HG02884 (cell line): Measurements from ENCODE around the gene RIN3.
"Not testable (repeated sequence)": the region's sequence is repeated elsewhere in the genome, so short reads cannot be mapped to it uniquely, and the experiment has no call there.

Experiments
- ATAC-seq: cut with Tn5 transposase; IDR thresholded peaks from one replicate; pipeline ENCODE4 v1.9.1; 2021; ENCODE audit warnings: mild to moderate bottlenecking, moderate library complexity; ENCODE audit not compliant: unreplicated experiment

Gene RIN3

DNA sequence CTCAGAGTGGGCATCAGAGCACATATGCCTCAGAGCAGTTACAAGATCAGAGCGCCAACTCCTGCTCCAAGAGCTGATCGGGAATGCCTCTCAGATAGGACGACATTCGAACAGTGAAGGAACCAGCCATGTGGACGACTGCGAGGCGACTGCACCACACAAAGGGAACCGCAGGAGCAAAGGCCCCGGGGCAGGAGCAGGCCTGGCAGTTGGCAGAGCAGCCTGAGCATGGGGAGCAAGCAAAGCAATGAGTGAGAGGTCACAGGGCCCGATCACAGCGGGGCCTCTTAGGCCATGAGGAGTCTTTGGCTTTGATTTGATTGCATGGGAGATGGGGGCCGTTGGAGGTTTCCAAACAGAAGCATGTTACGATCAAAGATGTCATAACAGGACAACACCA, 144.6 kb downstream of the RIN3 start:
- ATAC-seq: no peak

DNA sequence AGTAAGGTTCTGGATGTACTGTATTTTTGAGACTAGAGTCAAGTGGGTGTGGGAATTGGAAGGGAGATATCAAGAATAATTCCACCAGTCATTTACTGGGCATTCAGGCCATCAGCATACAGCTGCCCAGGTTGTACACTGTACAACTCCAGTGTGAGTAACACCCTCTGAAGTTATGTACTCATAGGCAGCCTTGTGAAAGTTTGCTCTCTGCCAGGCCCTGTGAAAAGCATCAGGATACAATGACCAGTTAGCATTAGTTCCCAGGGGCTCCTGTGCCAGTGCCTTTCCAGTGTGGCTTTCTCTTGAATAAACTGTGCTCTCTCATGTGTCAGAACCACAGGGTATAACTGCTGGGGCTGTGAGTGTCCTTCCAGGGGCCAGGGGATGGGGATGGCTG, 145.1 kb downstream of the RIN3 start:
- ATAC-seq: no peak

DNA sequence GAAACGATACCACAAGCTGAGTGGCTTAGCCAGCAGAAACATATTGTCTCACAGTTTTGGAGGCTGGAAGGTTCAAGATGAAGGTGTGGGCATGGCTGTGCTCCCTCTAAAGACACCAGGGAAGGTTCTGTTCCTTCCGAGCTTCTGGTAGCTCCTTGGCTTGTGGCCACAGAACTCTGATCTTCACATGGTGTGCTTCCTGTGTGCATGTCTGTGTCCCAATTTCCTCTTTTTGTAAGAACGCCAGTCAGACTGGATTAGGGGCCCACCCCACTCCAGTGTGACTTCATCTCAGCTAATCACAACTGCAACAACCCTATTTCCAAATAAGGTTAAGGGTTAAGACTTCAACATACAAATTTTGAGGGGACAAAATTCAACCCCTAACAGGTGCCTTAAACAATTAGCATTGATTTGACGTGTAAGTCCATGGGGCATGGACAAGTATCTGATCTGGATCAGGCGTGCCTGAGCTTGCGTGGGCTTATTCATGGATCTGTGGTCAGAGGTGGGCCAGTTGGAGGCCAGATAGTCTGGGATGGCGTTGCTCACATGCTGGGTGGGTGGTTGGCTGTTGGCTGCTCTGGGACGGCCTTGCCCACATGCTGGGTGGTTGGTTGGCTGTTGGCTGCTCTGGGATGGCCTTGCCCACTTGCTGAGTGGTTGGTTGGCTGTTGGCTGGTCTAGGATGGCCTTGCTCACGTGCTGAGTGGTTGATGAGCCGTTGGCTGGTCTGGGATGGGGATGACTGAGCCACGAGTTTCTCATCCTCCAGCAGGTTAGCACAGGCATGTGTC, 146.4 kb downstream of the RIN3 start:
- ATAC-seq: no peak

DNA sequence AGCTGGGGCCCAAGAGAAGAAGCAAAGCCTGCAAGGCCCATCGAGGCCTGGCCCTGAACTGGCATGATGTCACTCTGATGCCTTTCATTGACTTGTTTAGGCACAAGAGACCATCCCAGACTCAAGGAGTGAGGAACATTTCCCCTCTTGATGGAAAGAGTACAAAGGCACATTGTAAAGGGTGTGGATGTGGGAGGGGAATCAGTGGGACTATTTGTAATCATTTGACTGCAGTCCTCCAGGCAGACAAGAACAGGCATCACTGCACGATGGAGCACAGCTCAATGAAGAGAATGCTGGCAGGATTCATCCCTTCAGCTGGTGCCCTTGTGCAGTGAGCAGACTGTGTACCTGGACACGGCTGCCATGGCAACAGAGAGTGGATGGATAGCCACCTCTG, 147.0 kb downstream of the RIN3 start:
- ATAC-seq: no peak

DNA sequence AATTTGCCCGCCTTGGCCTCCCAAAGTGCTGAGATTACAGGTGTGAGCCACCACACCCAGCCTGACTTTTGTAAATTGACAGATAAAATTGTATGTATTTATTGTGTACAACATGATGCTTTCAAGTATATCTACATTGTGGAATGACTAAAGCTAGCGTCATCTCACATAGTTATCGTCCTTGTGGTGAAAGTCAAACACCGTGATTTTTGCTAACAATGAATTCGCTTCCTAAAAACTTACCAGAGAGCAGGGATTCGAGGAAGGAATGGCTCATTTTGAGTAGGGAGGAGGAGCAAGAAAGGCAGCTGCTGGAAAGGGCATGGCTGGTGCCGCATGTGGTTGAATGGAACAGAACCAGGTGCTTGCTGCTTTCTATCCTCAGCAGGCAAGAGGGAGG, 149.5 kb downstream of the RIN3 start:
- ATAC-seq: no peak

DNA sequence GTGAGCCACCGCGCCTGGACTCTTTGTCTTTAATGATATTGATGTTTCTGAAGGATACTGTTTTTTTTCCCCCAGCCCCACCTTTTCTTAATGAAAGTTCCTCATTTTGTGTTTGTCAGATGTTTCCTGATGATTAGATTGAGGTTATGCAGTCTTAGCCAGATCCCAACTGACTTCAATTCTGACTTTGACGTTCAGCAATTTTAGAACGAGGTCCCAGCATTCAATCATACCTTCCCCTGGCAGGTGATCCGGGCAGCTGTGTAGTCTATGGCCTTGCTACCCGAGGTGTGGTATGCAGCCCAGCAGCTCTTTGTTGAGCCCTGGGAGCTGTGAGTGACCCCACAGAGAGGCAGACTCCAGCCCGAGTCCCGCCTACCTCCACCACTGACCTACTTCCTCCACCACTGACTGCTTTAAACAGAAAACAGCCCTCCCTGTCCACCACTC, 152.1 kb downstream of the RIN3 start:
- ATAC-seq: no peak

DNA sequence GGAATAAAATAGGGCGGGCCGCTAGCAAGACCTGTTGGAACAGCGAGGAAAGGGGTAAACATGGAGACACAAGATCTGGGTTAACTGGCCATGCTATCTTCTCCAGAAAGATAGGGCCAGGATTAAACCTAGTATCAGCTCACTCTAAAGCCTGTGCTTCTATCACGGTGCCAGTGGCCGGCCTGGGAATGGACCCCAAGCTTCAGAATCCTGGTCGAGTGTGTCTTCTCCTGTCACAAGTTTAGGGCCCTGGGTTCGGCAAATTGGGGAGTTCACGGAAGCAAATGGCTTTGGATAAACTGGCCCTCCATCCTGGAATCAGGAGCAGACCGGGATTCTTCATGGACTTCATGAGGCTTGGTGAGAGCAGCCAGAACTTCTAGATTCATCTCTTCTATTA, 152.7 kb downstream of the RIN3 start:
- no peak for ATAC-seq

DNA sequence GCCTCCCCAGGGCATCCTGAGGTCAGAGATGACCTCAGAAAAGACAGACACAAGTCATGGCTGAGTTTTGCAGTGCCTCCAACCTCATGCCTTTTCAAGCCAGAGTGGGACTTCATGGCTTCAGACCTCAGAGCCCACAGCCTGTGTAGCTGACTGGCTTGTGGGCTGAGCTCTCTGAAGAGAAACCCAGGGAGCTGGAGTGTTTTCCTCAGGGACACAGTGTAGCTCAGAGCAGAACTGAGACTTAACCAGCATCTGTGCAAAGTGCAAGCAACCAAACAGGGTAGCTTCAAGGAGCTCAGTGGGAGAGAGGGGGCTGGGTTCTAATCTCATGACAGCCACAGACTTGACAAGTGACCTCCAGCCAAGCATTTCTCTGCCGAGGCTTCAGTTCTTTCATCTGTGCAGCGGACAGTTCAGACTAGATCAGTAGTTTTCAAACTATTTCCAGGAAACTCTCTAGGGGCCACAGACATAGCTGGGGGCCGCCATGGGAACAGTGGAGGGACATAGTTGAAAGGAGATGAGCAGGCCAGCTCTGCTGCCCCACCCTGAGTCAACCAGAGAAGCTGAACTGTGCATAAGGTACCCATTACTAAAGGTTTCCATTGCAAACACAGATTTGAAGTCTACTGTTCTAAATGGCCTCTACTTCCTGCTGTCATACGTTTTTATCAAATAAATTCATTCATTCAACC, 154.8 kb downstream of the RIN3 start:
- peak; percentile 65 for ATAC-seq

DNA sequence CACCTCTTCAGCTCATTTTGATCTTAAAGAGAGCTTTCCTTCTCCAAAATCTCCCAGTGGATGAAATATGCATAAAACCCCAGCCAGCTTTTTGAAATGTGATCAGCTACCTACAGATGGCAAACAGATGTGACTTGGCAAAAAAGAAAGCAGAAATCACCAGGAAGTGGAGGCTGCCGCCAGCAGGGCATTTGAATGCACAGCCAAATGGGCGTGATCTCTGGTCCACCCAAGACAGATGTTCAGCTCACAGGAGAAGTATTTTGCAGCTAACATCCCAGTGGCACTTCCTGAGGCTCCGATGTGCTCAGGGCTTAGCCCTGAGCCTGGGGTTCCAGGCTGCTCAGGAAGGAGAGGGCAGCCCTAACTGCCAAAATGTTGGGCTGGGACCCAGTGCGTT, 156.6 kb downstream of the RIN3 start:
- no peak for ATAC-seq

DNA sequence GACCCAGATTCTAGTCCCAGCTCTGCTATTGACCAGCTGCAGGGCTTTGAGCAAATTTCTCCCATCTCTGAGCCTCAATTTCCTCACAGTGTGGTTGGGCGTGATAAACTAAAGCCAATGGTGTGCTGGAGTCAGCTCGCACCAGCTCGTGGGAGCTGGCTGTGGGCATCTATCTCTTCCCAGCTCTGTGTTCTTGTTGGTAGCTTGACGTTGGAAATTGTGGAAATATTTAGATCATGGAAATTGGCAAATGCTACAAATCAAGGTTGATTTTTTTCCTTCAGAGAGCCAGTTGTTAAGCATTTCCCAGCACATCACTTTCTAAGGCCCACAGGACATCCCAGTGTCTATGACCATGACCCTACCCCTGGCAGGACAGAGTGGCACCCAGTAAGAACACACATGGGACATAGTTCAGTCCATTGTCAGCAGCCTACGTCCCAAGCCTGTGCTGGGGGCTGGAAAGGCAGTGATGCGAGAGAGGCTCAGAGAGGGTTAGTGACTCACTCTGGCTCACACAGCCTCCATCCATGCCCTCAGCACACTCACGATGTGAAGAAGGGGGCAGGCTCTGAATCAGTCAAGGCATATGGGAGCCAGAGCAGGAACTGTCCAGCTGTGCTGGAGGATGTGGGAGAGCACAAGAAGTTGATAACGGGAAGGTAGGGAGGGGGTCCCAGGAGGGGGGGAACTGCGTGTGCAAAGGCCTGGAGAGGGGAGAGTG, 157.2 kb downstream of the RIN3 start:
- ATAC-seq: no peak

DNA sequence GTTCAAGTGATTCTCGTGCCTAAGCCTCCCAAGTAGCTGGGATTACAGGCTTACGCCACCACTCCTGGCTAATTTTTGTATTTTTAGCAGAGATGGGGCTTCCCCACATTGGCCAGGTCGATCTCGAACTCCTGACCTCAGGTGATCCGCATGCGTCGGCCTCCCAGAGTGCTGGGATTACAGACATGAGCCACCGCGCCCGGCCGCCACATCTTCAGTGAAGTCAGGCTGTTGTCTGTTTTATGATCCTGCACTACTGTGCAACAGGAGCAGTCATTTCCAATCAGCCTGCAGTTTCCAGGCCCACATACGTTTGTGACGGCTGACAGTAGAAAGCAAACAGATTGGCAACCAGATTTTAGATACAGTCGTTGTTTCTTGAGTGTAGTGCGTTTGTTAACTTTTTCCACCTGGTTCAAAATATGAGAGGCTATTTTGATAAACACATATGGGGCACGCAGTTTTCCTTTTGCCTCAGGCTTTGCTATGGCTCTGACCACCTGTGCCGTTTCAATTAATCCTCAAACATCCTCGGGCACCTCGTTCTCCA, 160.1 kb downstream of the RIN3 start:
- ATAC-seq: no peak

DNA sequence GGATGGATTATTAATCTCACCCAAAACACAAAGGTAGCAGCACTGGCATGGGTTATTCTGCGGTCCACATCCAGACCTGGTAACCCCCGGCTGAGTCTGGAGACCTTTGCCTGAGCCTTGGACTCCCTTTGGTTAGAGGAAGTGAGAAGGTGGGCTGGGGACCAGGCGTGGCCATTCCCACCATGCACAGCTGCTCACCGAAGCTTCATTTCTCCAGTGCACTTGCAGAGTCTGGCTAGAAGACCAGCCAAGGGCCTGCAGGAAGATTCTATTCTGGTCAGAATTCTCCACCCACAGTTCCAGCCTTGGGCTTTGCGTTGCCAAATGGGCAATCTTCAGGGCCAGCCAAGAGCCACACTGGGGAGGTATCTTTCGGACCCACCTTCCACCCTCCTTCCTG, 161.8 kb downstream of the RIN3 start:
- no peak for ATAC-seq

DNA sequence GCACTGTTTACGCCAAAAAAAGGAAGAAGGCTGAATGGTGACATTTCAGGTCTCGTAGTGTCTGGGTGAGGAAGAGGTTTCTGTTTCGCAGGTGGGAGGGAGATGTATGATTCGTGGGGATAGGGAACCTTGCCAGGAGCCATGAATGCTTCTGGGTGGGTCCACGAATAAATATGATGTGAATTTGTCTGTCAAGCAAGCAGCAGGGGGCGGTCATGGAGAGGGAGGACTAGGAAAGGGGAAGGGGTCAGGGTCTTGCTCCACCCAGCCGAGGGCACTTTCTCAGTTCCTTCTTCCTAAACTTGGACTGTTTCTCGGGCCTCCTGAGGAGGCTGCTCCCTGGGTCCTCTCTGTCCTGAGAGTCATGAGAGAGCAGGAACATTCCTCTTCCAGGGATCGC, 162.4 kb downstream of the RIN3 start:
- ATAC-seq: no peak

DNA sequence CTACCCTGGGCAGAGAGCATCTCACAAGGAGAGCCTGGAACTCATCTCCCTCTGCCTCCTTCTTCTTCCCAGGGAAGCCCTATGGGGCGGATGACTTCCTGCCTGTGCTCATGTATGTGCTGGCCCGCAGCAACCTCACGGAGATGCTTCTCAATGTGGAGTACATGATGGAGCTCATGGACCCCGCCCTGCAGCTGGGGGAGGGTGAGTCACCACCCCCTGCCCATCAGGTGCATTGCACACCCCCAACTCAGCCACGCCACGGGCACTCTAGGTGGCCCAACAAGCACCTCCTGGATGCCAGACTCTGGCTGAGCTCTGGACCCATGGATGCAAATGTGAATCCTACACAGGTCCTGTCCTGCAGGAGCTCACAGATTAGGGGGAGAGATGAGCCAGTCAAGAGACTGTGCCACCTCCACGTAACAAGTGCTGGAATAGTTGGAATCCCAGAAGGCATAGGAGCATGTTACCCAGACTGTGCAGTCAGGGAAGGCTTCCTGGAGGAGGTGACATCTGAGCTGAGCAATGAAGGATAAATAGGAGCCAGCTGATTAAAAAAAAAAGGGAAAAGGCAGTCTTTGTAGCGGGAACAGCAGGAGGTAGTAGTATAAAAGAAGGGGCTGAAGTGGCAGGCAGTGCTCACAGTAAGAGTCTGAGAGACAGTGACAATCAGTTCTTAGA, 163.0 kb downstream of the RIN3 start:
- ATAC-seq: no peak

DNA sequence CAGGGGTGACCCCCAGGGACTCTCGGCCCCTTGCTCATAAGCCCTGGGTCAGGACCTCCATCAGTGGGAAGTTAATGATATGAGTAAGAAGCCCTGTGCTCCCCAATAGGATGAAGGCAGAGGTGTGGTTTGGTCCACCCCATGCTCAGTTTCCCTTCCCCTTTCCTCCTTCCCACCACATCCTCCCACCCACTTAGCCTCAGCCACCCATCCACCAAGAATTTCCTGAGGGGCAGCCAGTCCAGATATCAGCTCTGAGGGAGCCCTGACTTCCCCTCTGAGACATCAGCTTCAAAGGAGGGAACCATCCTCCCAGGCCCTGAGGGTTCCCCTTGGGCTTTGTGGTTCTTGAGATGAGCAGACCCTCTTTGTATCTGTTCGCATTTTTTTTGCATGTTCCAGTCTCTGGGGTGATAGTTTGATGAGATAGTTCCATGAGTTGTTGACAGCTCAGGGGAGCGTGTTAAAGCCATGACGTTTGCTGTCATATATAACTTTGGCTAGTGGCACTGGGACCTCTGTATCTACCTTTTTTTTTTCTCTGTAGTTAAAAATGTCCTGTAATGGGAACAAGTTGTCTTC, 163.6 kb downstream of the RIN3 start:
- peak; percentile 76 for ATAC-seq

DNA sequence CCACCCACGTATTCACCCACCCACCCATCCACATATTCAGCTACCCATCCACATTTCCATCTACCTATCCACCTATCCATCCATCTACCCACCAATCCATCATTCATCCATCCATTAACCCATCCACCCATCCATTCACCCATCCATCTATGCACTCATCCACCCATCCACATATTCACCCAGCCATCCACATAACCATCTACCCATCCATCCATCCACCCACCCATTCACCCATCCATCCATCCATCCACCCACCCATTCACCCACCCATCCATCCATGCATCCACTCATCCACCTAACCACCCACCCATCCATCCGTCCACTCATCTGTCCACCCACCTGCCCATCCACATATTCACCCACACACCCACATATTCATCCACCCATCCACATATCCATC, 164.4 kb downstream of the RIN3 start:
- ATAC-seq: no peak

DNA sequence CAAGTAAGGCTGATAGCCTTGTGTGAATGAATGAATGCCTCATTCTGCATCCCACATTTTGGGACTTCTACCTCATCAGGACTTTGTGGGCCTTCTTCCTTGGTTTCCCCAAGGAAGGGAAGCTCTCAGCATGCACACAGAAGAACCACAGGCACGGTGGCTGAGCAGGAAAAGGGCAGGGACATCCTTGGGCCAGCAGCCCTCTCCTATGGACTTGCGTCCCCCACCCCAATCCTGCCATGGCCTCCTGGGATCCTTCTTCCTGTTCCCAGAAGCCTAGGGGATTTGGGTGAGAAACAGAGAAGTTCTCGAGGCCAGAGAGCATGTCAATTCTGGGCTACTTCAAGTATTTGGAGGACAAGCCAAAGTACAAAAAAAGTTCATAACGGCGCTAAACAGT, 165.2 kb downstream of the RIN3 start:
- ATAC-seq: no peak

DNA sequence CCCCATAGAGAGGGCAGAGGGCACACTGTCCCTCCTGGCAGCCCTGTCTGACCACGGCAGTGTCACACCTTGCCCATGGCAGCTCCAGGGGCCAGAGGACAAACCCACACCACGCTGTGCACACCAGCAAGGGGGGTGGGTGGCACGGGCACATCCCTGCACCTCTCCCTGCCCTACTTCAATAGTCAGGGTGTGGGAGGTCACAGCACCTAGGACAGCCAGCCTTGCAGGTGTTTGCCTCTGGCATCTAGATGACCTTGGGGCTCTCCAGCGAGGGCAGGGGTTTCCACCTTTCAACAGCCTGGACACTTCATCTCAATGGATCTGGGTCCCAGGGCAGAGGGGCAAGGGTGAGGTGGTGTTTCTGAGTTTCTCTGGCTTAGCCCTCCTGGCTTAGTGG, 165.7 kb downstream of the RIN3 start:
- no peak for ATAC-seq

DNA sequence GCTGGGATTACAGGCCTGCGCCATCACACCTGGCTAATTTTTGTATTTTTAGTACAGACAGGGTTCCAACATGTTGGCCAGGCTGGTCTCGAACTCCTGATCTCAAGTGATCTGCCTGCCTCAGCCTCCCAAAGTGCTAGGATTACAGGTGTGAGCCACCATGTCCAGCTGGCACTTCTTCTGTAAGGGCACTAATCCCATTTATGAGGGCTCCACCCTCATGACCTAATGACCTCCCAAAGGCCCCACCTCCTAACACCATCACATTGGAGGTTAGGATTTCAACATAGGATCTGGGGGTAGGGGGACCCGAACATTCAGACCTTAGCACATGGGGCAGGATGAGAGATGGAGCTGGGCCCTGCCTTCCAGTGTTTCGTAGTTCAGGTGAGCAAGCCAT, 166.7 kb downstream of the RIN3 start:
- not testable (repeated sequence) for ATAC-seq

DNA sequence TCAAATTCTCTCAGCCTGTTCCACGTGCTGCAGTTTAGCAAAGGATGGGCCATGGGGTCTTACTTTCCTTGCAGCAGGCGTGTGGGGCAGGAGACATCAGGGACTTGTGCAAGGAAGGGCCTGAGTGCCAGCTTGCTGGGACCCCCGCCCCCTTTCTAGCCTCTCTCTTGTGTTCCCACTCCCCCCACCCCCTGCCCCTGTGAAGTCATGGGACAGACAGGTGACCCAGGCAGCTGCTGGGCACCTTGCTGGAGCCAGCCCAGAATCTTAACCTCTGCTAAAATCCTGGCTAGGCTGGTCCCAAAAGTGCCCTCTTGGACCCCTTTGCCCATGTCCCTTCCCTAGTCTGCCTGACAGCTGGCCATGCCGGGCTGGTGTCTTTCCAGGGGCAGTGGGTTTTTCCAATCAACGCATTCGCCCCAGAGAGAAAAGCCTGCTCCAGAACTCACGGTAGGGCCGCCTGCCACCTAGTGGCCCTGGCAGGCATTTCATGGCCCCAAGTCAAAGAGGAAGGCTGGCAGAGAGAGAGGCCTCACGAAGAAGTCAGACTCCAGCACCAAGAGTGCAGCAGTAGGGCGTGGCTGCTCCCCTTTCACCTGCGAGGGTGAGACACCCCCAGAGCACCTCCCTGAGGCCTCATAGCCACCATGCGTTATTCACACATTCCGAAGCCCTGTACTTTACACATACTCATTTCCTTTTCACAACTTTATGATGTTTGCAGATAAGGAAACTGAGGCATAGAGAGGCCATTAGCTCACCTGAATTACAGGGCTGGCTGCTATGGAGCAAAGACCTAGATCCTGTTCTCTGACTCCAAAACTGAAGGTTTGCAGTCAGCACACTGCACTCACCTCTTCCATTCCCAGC, 167.4 kb downstream of the RIN3 start:
- no peak for ATAC-seq
